GM03348 (cell line): ENCODE measurements around the gene PDLIM1.

Source experiments
- DNase-seq: peaks from one replicate; pipeline ENCODE4 v3.0.0; 2012; ENCODE audit warnings: low spot score

The PDLIM1 gene

DNA sequence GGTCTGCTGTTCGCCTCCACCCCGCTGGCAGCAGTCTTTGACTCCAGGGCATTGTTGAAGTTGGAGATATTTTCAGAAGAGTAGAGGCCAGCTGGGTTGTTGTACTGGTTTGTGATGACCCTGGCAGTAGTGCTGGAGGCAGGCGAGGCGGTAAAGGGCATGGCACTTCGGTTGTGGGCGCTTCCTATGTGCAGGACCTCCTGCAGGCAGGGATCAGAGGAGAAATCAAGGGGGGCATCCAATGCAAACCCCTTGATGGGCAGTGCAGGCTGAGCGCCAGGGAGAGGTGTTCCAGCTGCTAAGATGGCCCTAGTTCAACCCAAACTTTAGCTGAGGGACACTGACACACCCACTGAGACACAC lies 27.0 kb downstream of the PDLIM1 start:
- DNase-seq = no peak

DNA sequence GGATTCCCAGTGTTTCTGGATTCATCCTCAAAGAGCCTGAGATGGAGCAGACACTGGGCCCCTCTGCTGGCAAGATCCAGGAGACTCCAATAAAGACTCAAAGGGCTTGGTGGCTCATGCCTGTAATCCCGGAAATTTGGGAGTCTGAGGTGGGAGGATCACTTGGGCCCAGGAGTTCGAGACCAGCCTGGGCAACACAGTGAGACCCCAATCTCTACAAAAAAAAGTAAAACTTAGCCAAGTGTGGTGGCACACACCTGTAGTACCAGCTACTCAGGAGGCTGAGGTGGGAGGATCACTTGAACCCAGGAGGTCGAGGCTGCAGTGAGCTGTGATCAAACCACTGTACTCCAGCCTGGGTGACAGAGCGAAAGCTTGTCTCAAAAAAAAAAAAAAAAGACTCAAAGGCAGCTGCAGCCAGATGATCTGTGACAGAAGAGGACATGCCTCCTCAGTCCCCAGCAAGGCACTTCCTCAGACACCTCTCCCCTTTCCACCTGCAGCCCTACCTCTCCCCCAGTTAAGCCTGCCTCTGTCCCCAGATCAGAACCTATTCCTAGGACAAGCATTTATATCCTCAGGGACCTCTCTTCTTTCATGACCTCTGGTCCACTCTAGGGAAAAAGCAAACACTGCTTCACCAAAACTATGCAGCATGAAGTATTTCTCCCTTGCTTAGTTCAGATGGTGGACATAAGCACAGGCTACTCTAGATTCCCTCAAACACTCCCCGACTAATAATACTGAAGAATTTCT lies 27.9 kb downstream of the PDLIM1 start:
- no peak for DNase-seq

DNA sequence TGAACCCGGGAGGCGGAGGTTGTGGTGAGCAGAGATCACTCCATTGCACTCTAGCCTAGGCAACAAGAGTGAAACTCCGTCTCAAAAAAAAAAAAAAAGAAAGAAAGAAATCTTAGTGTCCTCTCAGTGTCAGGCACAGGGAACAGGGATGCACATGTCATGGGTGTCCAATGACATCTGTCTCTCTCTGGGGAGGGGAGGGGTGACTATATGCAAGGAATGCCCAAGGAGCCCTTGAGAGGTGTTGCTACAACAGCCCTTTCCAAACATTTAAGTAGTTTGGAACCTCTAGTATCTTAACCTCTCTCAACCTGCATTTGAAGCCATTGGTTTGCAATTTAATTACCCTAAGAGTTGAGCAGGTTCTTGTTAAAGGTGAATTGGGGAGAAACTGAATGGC lies 28.9 kb downstream of the PDLIM1 start:
- DNase-seq = no peak

DNA sequence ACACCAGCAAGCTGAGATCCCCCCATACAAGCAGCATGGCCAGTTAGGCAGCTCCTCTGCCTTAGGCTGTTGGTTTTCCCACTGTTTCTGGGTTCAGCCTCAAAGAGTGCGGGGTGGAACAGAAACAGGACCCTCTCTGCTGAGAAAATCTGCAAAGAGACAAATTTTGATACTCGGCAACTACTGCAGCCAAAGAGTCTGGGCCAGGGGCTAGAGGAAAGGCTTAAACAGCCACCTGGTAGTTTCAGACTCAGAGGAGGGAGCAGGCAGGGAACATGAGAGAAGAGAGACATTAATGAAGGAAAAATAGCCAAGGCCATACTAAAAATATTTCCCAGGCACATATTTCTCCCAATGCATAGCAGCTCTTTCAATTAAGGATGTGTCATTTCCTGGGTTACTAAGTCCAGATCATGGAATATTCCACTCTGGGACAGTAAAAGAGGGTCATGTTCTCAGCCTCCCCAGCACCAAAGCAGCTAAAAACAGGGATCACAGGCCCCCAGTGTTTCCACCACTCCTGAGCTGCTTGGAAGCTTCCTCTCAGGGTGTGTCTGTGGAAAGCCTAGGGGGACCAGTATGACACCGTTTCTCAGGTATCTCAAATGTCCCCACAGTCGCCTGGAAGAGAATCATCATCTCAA lies 29.8 kb downstream of the PDLIM1 start:
- peak; percentile 63 for DNase-seq

DNA sequence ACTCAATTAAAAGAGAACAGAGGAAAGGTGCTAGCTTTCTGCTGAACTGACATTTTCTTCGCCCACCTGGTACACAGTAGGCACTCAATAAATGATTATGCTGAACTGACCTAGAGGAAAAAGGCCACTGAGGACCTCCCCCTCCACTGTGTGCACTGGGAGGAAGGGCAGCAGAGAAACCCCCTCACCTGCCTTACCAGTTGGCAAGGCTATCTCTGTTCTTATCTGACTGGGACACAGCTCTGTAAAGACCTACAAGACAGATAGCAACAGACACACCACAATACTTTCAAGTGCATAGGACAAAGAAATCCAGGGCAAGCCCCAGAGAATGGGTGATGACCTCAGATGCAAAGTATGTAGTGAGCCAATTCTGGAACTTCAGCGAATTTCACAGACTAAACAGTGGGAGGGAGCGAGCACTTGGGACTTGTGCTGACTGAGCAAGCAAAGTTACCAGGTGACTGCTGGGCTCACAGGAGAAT lies 30.4 kb downstream of the PDLIM1 start:
- DNase-seq = peak; percentile 86

DNA sequence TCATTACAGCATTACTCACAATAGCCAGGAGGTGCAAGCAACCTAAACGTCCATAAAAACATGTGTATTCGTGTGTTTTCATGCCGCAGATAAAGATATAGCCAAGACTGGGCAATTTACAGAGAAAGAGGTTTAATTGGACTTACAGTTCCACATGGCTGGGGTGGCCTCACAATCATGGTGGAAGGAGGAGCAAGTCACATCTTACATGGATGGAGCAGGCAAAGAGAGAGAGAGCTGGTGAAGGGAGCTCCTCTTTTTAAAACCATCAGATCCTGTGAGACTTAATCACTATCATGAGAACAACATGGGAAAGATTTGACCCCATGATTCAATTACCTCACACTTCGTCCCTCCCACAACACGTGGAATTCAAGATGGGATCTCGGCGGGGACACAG lies 33.0 kb downstream of the PDLIM1 start:
- DNase-seq = no peak

DNA sequence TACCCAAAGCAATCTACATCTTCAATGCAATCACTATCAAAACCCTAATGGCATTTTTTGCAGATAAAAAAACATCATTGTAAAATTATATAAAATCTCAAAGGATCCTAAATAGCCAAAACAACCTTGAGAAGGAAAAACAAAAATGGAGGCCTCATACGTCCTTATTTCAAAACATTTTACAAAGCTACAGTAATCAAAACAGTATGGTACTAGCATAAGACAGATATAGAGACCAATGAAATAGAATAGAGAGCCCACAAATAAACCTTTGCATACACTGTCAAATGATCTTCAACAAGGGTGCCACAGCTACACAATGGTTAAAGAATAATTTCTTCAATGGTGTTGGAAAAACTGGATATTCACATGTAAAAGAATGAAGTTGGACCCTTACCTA lies 34.5 kb downstream of the PDLIM1 start:
- no peak for DNase-seq

DNA sequence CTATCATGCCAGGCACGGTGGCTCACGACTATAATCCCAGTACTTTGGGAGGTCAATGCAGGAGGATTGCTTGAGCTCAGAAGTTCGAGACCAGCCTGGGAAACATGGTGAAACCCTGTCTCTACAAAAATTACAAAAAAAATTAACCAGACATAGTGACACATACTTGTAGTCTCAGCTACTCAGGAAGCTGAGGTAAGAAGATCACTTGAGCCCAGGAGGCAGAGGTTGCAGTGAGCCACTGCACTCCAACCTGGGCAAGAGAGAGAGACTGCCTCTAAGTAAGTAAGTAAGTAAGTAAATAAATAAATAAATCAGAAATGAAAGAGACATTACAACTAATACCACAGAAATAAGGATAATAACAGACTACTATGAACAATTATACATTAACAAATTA lies 36.2 kb downstream of the PDLIM1 start:
- DNase-seq = no peak

DNA sequence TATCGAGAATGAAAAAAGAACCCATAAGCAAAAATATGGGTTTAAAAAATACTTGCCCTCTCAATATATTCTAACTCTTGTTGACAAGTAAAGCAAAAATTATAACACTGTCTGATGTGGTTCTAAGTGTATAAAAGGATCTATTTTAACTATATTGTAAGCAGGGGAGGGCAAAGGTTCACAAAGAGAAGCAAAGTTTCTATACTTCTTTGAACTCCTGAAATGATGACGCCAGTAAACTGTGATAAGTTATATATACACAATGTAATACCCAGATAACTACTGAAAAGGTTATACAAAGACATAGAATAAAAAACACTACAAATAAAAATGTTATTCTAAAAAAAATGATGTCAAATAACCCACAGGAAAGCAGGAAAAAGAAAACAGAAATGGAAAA lies 37.1 kb downstream of the PDLIM1 start:
- DNase-seq = no peak

DNA sequence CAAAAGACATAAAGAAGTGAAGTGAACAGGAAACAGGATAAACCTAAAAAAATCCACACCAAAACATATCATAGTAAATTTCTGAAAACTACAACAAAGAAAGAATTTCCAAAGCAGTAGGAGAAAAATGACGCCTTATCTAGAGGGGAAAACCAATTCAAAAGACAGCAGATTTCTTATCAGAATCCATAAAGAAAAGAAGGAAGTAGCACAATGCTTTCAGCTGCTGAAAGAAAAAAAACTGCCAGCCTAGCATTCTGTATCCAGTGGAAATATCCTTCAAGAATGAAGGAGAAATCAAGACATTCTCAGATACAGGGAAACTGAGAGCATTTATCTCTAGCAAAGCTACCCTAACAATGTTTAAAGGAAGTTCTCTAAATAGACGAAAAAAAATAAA lies 37.8 kb downstream of the PDLIM1 start:
- DNase-seq = no peak

DNA sequence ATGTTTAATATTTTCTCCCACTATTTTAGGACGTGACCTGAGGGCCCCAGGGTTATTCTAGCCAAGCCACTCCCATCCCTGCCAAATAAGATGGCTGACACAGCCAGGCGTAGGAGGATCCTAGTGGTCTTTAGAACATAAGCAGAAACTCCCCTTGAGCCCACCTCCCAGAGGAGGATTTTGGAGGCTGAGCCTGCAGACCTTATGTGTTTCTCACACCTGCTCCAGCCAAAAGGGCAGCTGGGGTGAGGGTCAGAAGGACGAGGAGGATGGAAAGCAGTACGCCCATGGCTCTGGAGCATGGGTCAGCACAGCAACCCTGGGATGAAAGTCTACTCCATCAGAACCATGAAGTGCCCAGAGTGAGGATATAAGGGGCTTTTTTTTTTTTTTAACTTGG lies 39.9 kb downstream of the PDLIM1 start:
- DNase-seq = no peak

DNA sequence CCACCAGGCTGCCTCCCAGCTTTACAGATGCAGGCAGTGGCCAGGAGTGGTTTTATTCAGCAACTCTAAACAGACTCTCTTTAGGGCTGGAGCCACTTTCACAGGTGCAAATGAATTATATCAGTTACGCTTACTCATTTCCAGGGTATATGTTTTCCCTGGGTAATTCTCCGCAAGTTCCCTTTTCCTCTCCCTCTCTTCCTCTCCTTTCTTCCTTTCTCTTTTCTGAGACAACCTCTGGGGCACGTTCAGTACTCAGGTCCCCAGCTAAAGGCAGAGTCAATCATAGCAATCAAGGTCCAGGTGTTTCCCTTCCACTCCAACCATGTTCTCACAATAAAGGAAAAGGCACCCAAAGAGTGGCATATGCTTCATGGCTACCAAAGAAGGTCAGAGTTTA lies 41.3 kb downstream of the PDLIM1 start:
- no peak for DNase-seq

DNA sequence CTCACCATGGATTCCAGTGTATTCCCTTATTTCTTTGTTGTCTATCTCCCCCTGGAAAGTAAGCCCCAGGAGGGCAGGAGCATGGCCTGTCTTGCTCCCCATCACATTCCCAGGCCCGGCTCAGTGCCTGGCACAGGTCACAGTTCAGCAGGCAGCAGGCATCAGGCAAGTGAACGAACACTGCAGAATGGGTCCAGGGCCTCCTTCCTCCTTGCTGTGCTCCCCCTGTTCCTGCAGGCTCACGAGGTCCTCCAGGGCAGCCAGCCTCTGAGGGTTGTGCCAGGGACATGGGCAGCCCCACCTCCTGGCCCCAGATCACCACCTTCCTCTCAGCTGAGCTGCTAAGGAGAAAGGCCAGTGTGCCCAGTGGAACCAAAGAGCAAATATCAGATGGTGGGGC lies 41.8 kb downstream of the PDLIM1 start:
- no peak for DNase-seq

DNA sequence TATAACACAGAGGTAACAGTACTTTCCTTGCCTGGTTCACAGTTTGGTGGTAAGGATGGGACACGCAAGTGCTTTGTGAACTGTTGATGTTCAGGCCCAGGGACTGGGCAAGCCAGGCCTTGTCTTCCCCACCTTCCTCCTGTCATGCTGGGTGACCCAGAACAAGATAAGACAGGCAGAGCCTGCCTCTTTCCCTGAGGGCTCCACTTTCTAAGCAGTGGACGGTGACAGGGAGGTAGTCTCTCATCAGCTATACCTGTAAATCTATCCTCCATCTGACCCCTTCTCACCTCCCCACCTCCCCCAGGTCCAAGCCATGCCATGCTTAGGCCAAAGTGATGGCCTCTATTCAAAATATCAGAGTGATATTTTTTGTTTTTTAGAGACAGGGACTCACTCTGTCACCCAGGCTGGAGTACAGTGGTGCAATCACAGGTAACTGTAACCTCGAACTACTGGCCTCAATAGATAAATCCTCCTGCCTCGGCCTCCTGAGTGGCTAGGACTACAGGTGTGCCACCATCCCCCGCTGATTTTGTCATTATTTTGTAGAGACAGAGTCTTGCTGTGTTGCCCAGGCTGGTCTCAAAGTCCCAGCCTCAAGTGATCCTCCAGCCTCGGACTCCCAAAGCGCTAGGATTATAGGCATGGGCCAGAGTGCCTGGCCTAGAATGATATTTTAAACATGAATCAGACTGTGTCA lies 42.8 kb downstream of the PDLIM1 start:
- DNase-seq = no peak

DNA sequence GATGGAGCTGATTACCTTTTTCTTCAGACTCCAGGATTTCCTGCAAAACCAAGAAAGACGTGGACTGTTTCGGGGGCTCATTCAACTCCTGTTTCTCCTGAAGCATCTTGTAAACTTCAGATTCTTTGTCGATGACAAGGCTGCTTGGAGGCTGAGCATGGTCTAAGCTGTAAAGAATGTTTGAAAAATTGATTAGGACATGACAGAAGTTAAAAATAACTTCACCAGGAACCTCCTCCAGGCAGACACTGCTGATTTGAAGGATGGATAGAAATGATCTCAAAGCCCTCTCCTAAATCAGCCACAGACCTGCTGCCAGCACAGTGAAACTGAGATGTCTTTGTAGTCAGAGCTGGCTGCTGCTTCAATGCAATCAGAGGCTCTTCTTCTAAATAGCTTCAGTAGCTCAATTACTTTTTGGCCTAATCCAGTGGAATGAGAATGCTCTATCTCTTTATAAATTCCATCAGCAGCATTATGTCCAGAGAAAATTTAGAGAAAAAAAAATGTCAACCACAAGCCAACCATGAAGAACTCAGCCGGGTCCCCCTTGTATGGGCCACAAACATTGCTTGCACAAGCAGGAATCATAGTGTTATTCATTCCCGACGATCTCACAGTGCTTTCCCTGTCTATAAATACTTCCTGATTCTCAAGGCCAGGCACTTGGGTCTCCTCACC lies 43.5 kb downstream of the PDLIM1 start:
- peak; percentile 67 for DNase-seq

DNA sequence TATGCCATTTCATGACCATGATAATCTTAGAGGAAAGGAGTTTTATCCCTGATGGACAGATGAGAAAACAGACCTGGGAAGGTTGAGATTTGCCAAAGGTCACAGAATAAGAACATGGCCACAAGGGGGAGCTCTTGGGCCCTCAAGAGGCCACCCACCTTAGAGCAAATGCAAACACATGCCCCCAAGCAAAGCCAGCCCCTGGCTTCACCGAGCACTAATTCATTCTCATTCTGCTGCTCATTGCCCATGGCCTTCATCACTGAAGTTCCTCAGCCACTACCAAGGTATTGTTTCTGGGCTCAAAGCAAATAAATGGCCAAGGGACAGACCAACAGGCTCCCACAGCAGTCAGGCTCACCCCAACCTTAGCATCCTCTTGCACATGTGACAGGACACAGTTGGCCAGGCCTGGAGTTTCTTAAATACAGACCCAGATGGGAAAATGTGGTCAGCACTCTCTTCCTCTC lies 44.2 kb downstream of the PDLIM1 start:
- peak; percentile 75 for DNase-seq

DNA sequence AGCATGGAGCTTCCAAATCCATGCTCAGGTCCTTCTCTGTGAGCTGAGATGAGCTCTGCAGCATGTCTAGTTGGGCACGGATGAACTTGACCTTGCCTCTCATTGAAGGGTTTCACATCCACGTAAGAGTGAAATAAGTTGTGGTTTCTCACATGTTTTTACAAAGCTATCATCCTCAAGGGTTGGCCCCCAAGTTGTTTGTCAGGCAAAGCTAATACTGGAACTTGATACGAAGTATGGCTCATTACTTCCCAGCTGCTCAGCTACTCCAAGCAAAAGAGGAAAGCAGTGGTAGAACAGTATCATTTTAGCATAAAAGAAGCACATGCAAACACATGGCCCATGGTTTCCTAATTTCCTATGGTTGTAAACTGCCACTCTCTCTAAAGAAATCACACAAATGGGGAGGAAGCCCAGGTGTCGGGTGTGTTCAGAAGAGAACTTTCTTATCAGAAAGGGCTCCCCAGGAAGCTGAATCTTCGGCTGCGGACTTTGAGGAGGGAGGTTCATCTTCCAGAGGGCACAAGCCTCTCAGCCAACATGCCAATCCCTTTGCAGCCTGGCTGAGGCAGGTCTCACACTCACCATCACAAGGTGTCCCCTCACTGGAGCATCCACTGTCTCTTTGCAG lies 45.3 kb downstream of the PDLIM1 start:
- DNase-seq = no peak

DNA sequence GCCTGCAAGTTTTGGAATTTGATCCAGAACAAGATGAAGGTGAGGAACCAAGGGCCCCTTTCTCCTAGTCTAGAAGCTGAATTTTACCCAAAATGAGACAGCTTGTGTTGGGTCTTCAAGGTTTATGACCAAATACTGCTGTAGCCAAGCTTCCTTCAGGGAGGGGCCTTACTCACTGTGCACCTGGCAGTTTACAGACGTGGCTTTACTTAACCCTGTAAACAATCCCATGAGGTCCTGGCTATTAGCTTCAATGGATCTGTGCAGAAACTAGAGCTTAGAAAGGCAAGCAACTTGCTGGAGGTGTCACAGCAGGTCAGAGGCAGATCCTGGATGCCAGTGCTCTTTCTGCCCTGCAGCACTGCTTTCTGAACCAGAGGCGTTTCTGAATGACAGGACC lies 46.7 kb downstream of the PDLIM1 start:
- no peak for DNase-seq

DNA sequence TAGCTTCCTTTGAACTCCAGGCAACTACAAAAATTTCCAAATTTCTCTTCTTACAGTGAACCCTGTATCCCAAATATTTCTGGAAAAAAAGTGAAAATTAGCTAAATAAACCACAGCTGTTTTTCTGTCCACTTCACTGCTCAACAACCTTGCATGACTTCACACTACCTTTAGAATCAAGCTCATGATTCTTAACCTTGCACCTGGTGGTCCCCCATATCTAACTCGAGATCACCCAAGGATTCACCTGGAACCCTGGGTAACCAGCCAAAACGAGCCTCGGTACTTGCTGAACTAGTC lies 47.5 kb downstream of the PDLIM1 start:
- no peak for DNase-seq

DNA sequence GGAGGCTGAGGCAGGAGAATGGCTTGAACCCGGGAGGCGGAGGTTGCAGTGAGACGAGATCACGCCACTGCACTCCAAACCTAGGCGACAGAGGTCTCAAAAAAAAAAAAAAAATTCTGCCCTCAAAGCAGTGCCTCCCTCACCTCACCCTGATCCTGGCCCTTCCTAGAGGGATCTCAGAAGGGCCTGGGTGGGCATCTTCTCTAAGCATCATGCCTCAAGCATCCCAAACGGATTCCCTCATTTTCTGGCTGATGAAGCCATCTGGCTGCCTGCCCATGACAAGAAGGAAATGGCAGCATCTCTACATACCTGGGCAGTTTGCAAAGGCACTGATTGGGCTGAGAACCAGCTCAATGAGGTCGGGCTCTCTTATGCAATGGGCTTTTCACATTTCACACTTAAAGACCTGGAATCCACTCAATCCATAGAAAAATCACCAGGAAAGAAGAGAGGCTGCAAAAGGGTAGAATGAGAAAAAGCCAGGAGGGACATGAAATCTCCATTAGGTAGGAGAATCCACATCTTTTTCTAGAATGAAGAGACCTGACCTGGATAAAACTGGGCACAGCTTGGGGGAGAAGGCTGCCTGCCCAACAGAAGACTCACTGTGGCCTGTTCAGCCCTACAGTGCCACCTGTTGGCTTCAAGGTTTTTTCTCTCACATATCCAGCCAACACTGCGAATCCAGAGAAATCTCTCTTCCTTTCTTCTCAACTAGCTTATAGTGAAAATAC lies 48.1 kb downstream of the PDLIM1 start:
- DNase-seq = peak; percentile 73

DNA sequence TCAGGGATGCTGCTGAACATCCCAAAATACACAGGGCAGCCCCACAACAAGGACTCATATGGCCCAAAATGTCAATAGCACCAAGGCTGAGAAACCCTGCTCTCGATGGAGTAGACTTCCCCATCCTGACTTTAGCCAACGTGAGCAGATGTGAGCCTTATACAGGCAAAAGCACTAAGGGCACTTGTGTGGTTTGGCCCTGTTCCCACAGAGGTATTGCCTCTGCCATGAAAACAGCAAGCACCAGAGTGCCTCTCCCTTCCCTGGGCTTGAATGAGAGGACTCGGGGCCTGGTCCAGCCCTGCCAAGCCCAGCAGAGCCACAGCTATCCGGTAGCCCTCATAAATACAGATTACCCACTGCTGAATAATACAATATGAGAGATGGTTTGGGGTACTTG lies 49.3 kb downstream of the PDLIM1 start:
- no peak for DNase-seq

DNA sequence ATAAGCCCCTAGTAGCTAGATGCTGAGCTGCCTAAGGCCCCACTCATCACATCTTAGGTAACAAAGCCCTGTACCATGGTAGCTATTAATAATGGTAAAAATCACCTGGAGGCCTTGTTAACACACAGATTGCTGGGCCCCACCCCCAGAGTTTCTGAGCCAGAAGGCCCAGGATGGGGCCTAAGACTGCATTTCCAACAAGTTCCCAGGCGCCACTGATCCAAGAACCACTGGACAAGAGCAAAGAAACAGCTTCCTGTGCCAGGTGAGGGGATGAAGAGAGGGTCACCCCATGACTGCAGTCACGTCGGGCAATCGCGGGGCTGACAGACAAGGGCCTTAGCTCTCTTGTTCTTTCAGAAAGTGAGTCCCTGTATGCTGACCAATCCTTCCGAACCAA lies 50.0 kb downstream of the PDLIM1 start:
- no peak for DNase-seq
